Bronchial epithelial cell (primary cell): ENCODE data around the gene PLEKHH1. TPM values are rescaled to one million over a fixed set of nuclear protein-coding genes. Genes with fewer than 3 reads are reported as not detected.

Experiments
- DNase-seq: peaks from one replicate; pipeline ENCODE4 v3.0.0-alpha.2; 2010; ENCODE audit warnings: low read depth
- FAIRE-seq: peaks from 2 replicates; lab custom pipeline; 2011; peaks lifted over from hg19 to GRCh38; lab: Jason Lieb, UNC
- H3K27me3 ChIP-seq: 2 replicates; pipeline ENCODE4 v1.5.1; 2011; ENCODE audit warnings: low read length; ENCODE audit not compliant: control insufficient read depth, insufficient read depth
- H3K36me3 ChIP-seq: 2 replicates; pipeline ENCODE4 v1.5.1; 2011; ENCODE audit warnings: low read length; ENCODE audit not compliant: control insufficient read depth, insufficient read depth
- H3K4me3 ChIP-seq: 2 replicates; pipeline ENCODE4 v1.5.1; 2011; ENCODE audit warnings: mild to moderate bottlenecking, low read depth, low read length, control low read depth
- total RNA-seq: library from RNA; depleted of rRNA; stranded (reverse); fragments of >200 nt; gene quantifications from 2 replicates; pipeline ENCODE4 v1.2.1, GENCODE V29; 2014
- TF ChIP-seq, protein P1 (sequence below): IDR thresholded peaks from 2 replicates; pipeline ENCODE4 v1.5.1; 2011; ENCODE audit warnings: mild to moderate bottlenecking, moderate library complexity, low read length, control low read depth, inconsistent platforms; ENCODE audit not compliant: insufficient read depth, severe bottlenecking

Gene PLEKHH1
- total RNA-seq, 1 donor from 2014 or later = 4.7 TPM

DNA sequence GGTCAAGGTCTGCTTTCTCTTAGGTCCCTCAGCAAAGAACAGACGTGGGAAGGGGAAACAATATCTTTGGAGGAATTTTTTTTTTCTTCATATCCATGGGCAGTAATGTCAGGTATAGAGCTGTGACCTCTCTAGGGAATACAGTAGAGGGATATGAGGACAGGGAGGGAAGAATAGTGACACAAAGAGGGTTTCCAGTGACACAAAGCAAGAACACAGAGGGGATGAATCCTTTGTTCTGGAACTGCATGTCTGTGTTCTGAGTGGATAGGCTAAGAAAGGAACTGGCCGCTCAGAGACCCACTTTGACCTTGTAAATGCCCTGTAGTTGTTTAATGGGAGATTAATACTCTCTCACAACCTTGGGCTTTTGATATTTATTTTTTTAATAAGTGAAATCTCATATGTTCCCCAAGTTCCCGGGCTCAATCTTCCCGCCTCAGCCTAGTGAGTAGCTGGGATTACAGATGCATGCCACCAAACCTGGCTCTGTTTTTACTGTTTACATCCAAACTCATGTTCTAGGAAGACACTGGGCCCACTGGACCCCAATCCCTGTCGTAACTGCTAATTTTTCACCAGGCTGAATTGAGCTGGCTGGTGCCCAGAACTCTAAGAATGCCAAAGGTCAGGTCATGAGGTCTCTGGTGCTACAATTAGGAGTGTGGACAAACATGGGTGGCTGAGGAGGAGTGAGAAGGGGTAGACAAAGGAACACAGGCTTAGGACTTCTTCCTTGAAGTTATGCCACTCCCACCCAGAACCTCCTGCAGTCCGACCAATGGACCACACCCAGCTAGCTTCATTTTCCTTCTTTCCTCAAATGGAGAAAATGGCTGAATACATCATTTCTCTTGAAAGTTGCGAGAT is 9.1 kb upstream of the PLEKHH1 start:
- DNase-seq (no peak), FAIRE-seq (no peak)
- Histone ChIP-seq H3K4me3 (no peak overlapping the region), H3K36me3 (no peaks in the 10 kb centered on the region), H3K27me3 (no peaks in the 10 kb centered on the region)
- TF ChIP-seq, protein P1, sequence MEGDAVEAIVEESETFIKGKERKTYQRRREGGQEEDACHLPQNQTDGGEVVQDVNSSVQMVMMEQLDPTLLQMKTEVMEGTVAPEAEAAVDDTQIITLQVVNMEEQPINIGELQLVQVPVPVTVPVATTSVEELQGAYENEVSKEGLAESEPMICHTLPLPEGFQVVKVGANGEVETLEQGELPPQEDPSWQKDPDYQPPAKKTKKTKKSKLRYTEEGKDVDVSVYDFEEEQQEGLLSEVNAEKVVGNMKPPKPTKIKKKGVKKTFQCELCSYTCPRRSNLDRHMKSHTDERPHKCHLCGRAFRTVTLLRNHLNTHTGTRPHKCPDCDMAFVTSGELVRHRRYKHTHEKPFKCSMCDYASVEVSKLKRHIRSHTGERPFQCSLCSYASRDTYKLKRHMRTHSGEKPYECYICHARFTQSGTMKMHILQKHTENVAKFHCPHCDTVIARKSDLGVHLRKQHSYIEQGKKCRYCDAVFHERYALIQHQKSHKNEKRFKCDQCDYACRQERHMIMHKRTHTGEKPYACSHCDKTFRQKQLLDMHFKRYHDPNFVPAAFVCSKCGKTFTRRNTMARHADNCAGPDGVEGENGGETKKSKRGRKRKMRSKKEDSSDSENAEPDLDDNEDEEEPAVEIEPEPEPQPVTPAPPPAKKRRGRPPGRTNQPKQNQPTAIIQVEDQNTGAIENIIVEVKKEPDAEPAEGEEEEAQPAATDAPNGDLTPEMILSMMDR = no peak

DNA sequence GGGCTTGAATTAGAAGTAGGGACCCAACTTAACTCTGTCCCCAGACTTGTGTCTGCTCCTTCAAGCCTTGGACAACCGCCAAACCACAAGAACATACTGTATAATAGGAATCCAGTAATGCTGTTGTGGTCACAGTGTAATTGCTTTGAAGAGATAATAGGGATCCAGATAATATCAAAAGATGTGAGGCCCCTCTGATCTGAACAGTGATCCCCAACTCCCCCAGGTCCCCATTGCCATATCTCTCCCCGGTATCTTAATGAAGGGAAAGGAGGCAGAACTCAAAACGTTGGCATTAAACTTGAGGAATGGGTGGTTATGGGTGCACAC is 8.5 kb upstream of the PLEKHH1 start:
- H3K36me3 ChIP-seq = no peaks in the 10 kb centered on the region
- H3K4me3 ChIP-seq = no peak overlapping the region
- TF ChIP-seq, protein P1 = no peak
- FAIRE-seq = no peak
- DNase-seq = no peak
- no peaks in the 10 kb centered on the region for H3K27me3 ChIP-seq

DNA sequence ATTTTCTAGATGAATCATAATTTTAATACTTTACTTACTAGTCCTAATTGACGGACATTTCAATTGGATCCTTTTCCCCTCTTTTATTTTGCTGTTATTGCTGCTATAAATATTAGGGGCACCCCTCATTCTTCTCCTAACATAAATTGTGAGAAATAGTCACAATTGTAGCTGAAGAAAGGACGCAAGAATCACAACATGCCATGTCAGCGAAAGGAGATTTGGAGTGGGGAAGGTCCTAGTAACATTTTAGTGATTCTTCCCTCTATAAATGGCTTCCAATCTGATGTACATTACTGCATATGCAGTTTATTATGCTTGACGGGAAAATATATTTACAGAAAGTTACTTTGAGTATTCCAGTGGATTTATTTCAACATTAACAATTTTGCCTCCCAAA is 7.7 kb upstream of the PLEKHH1 start:
- TF ChIP-seq, protein P1 = no peak
- Histone ChIP-seq H3K36me3 (no peaks in the 10 kb centered on the region), H3K27me3 (no peaks in the 10 kb centered on the region), H3K4me3 (no peak overlapping the region)
- FAIRE-seq (no peak), DNase-seq (no peak)

DNA sequence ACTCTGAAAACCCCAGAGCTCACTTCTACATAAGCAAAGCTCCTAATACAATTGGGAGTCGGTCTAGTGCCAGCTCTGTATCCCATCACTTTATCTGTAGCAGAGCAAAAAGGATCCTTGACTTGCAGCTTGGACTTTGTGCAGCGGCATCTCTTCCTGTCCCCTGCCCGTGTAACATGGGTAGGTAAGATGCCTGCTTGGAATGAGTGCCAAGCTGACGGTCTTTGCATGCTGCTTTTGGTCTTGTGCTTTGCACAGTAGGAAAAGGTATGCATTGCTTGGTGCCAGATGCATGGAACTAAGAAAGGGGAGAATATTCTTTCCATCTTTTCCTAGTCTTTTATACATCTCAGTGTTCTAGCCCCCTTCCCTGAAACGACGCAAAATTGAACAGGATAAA is 6.9 kb upstream of the PLEKHH1 start:
- no peaks in the 10 kb centered on the region for H3K27me3 ChIP-seq
- DNase-seq (no peak), FAIRE-seq (no peak)
- TF ChIP-seq, protein P1 = no peak
- no peak overlapping the region for H3K4me3 ChIP-seq
- H3K36me3 ChIP-seq = no peaks in the 10 kb centered on the region

DNA sequence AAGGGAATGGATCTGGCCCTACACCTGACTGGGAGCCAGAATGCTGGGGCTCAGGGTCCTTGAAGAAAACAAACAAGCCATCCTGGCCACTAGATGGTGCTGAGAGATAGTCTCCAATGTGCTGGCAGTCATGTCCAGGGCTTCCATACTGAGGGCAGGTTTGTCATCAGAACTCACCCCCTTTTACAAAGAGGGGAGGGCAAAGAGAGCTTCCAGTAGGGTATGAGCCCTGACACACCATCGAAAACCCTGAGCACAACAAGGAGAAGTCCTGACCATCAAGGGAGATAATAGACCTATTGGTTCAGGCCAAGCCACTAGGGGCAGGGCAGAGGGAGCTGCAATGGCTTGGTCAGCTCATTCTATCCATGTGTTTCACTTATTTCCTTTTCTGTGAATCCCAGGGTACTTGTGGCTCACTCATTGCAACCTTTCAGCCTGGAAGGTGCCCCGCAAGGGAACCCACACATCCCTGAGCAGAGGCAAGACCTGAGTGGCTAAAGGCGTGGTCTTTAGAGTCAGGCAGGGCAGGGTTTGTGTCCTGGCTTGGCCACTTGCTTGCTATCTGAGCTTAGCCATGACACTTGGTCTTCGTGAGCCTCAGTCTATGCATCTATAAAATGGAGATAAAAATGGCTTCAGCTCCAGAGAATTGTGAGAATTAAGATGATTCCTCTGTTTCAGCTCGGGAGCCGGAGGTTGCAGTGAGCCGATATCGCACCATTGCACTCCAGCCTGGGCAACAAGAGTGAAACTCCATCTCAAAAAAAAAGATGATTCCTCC is 6.2 kb upstream of the PLEKHH1 start:
- FAIRE-seq (peak; percentile 72), DNase-seq (peak; percentile 63)
- H3K27me3 ChIP-seq = no peaks in the 10 kb centered on the region
- H3K4me3 ChIP-seq = no peak overlapping the region
- TF ChIP-seq, protein P1 = peak; percentile 70
- H3K36me3 ChIP-seq = no peaks in the 10 kb centered on the region
